ENCODE data around the gene PRR15.

- no peak for TF ChIP-seq CTCF (IDR thresholded peaks at IDR 0.05; ENCODE audit: low read length)
- no peak for TF ChIP-seq EZH2 (IDR thresholded peaks at IDR 0.05; ENCODE audit: borderline replicate concordance, low read length)
Measured at GRCh38 chr7:29567174-29567573, 3.5 kb downstream of the PRR15 start.
